HepG2 (cell line): ENCODE data around the gene SERTAD3. TPM values are rescaled to one million over a fixed set of nuclear protein-coding genes. Genes with fewer than 3 reads are reported as not detected.

Experiments
- ATAC-seq: fragments of 200-7000 bp; cut with Tn5 transposase; 3 replicates; pipeline ENCODE4 v1.9.1; 2020; ENCODE audit warnings: mild to moderate bottlenecking, moderate library complexity
- BruUV-seq: library from RNA; stranded (reverse); fragments of 400-500 nt; replicated peaks from 2 replicates; lab custom pipeline; 2021; lab: Mats Ljungman, UMichigan
- CTCF ChIA-PET: fragments of 300-600 bp; formaldehyde crosslinking; extraction: SDS; loops from one replicate; lab custom pipeline; 2021; ENCODE audit warnings: low total read pairs, inconsistent platforms, low intra/inter-chr PET ratio; lab: Yijun Ruan, JAX
- POLR2A ChIA-PET: fragments of 350-600 bp; sonication (Branson Sonifier 250); formaldehyde crosslinking; loops from one replicate; lab custom pipeline; 2020; ENCODE audit warnings: antibody characterized with exemption, inconsistent platforms; lab: Yijun Ruan, JAX
- DNase-seq: peaks from one replicate; pipeline ENCODE4 v3.0.0-alpha.2; 2015; ENCODE audit warnings: low spot score
- FAIRE-seq: peaks from 3 replicates; lab custom pipeline; 2011; peaks lifted over from hg19 to GRCh38; lab: Jason Lieb, UNC
- H2AFZ ChIP-seq: one replicate; pipeline ENCODE4 v1.6.1; 2011; ENCODE audit warnings: low read length, inconsistent platforms
- H3K27ac ChIP-seq: fragments of 300-600 bp; 3 replicates; pipeline ENCODE4 v1.8.0; 2011; ENCODE audit warnings: mixed run types, mild to moderate bottlenecking, mixed read lengths, low read length, inconsistent platforms; ENCODE audit not compliant: insufficient read depth; ENCODE audit errors: extremely low read length
- H3K27me3 ChIP-seq, 2 experiments: fragments of 200-600 bp in 1 of 2; 2 replicates in 1 of 2; 3 replicates in 1 of 2; pipeline versions ENCODE4 v1.6.0 to v1.8.0; 2011; ENCODE audit warnings: low read length in 2 of 2, mild to moderate bottlenecking in 2 of 2, moderate library complexity in 2 of 2, inconsistent platforms in 1 of 2; ENCODE audit not compliant: insufficient read depth in 2 of 2, control insufficient read depth in 1 of 2
- H3K36me3 ChIP-seq, 2 experiments: fragments of 200-600 bp in 1 of 2; replicated peaks in 1 of 2; 2 replicates in 1 of 2; 3 replicates in 1 of 2; pipeline versions ENCODE4 v1.5.1 to v1.8.0; 2011; ENCODE audit warnings: low read length in 2 of 2, inconsistent platforms in 1 of 2; ENCODE audit not compliant: insufficient read depth in 2 of 2, control insufficient read depth in 1 of 2
- H3K4me1 ChIP-seq: 2 replicates; pipeline ENCODE4 v1.5.1; 2012; ENCODE audit warnings: low read length, inconsistent platforms; ENCODE audit not compliant: insufficient read depth
- H3K4me2 ChIP-seq: 2 replicates; pipeline ENCODE4 v1.6.0; 2011; ENCODE audit warnings: low read depth, low read length, inconsistent platforms
- H3K4me3 ChIP-seq, 3 experiments: fragments of 200-600 bp in 1 of 3; sonication (generic), shearing (Covaris generic) in 1 of 3; replicated peaks in 1 of 3; 2 replicates each; pipeline ENCODE4 v1.5.1; 2011 to 2016; ENCODE audit warnings: low read length in 3 of 3, inconsistent platforms in 2 of 3, low read depth in 2 of 3, mild to moderate bottlenecking in 2 of 3, control low read depth in 1 of 3, mixed read lengths in 1 of 3; ENCODE audit not compliant: insufficient read depth in 1 of 3
- H3K79me2 ChIP-seq: one replicate; pipeline ENCODE4 v1.6.1; 2011; ENCODE audit warnings: low read length, inconsistent platforms; ENCODE audit not compliant: insufficient read depth
- H3K9ac ChIP-seq: 2 replicates; pipeline ENCODE4 v1.6.0; 2011; ENCODE audit warnings: mild to moderate bottlenecking, low read depth, low read length, inconsistent platforms; ENCODE audit not compliant: insufficient read depth
- H3K9me3 ChIP-seq: 2 replicates; pipeline ENCODE4 v1.5.1; 2012; ENCODE audit warnings: mild to moderate bottlenecking, low read length
- H4K20me1 ChIP-seq: 2 replicates; pipeline ENCODE4 v1.6.0; 2011; ENCODE audit warnings: inconsistent platforms, mild to moderate bottlenecking, low read length, moderate library complexity; ENCODE audit not compliant: insufficient read depth
- CENPBD1 ChIP-seq: sonication (generic); formaldehyde crosslinking; IDR thresholded peaks from 2 replicates; pipeline ENCODE4 v1.8.0; 2022; ENCODE audit warnings: missing genetic modification reagents, low read depth, mild to moderate bottlenecking, borderline replicate concordance
- HNRNPL ChIP-seq: fragments of 200-400 bp; formaldehyde crosslinking; IDR thresholded peaks from 2 replicates; pipeline ENCODE4 v1.6.1; 2017; ENCODE audit warnings: mild to moderate bottlenecking, low read depth, low read length
- ZFX ChIP-seq: sonication (generic); formaldehyde crosslinking; IDR thresholded peaks from 2 replicates; pipeline ENCODE4 v1.4.0; 2020; ENCODE audit warnings: mild to moderate bottlenecking, low read depth, missing genetic modification reagents, moderate library complexity
- ZNF350 ChIP-seq: sonication (generic); formaldehyde crosslinking; IDR thresholded peaks from 2 replicates; pipeline ENCODE4 v1.4.0; 2020; ENCODE audit warnings: mild to moderate bottlenecking, low read depth, missing genetic modification reagents, borderline replicate concordance
- ZNF629 ChIP-seq: sonication (generic); formaldehyde crosslinking; conservative IDR thresholded peaks from 2 replicates; pipeline ENCODE4 v1.5.0; 2020; ENCODE audit warnings: missing genetic modification reagents
- WGBS: methylation state at CpG from one replicate; pipeline ENCODE4 v1.1.6; 2017; ENCODE audit warnings: low lambda C conversion rate; 5-methylcytosine and 5-hydroxymethylcytosine counted together
- in situ Hi-C: cut with HindIII; loops from 2 replicates; pipeline ENCODE4 v1.10.0; 2017; ENCODE audit warnings: low pct_unique_long_range_greater_than_20kb; ENCODE audit not compliant: extremely low pct_ligation_motif_present
- intact Hi-C: fragments of 100-400 bp; cut with micrococcal nuclease; formaldehyde crosslinking; loops from one replicate; pipeline ENCODE4 v1.10.0; 2022; ENCODE audit not compliant: unreplicated experiment
- polyA plus RNA-seq, 8 experiments: library from polyadenylated mRNA; depleted of rRNA in 3 of 8; stranded (reverse) in 7 of 8; unstranded in 1 of 8; fragments of >200 nt; fragmentation: Illumina TruSeq in 4 of 8; extraction: Trizol in 4 of 8; gene quantifications; 2 replicates each; pipeline versions ENCODE4 v1.2.1 to v1.2.3, GENCODE V29; 2011 to 2016; ENCODE audit warnings: low read depth in 4 of 8, missing spikeins in 1 of 8, mixed read lengths in 1 of 8; ENCODE audit not compliant: insufficient read depth in 1 of 8
- total RNA-seq, 5 experiments: library from RNA; depleted of rRNA; stranded (reverse); fragments of >200 nt; fragmentation: Illumina TruSeq; extraction: Trizol; gene quantifications; 2 replicates each; pipeline ENCODE4 v1.2.3, GENCODE V29; 2016; ENCODE audit warnings: low read depth in 1 of 5
- TF ChIP-seq, protein P1 (sequence below): sonication (generic); formaldehyde crosslinking; IDR thresholded peaks from 2 replicates; pipeline ENCODE4 v1.5.1; 2020; ENCODE audit warnings: mild to moderate bottlenecking, missing genetic modification reagents, borderline replicate concordance
- TF ChIP-seq, protein P2 (sequence below): IDR thresholded peaks from 2 replicates; pipeline ENCODE4 v1.6.1; 2016; ENCODE audit warnings: missing compliant biosample characterization, missing genetic modification reagents, borderline replicate concordance

The SERTAD3 gene
- total and polyA plus RNA-seq, 2 of the 13 experiments (the other 11 are each of a cell fraction or from before 2014, with no cell fraction given), result 9.6 to 16.9 TPM

- TF ChIP-seq, protein P1, sequence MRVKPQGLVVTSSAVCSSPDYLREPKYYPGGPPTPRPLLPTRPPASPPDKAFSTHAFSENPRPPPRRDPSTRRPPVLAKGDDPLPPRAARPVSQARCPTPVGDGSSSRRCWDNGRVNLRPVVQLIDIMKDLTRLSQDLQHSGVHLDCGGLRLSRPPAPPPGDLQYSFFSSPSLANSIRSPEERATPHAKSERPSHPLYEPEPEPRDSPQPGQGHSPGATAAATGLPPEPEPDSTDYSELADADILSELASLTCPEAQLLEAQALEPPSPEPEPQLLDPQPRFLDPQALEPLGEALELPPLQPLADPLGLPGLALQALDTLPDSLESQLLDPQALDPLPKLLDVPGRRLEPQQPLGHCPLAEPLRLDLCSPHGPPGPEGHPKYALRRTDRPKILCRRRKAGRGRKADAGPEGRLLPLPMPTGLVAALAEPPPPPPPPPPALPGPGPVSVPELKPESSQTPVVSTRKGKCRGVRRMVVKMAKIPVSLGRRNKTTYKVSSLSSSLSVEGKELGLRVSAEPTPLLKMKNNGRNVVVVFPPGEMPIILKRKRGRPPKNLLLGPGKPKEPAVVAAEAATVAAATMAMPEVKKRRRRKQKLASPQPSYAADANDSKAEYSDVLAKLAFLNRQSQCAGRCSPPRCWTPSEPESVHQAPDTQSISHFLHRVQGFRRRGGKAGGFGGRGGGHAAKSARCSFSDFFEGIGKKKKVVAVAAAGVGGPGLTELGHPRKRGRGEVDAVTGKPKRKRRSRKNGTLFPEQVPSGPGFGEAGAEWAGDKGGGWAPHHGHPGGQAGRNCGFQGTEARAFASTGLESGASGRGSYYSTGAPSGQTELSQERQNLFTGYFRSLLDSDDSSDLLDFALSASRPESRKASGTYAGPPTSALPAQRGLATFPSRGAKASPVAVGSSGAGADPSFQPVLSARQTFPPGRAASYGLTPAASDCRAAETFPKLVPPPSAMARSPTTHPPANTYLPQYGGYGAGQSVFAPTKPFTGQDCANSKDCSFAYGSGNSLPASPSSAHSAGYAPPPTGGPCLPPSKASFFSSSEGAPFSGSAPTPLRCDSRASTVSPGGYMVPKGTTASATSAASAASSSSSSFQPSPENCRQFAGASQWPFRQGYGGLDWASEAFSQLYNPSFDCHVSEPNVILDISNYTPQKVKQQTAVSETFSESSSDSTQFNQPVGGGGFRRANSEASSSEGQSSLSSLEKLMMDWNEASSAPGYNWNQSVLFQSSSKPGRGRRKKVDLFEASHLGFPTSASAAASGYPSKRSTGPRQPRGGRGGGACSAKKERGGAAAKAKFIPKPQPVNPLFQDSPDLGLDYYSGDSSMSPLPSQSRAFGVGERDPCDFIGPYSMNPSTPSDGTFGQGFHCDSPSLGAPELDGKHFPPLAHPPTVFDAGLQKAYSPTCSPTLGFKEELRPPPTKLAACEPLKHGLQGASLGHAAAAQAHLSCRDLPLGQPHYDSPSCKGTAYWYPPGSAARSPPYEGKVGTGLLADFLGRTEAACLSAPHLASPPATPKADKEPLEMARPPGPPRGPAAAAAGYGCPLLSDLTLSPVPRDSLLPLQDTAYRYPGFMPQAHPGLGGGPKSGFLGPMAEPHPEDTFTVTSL (CRISPR knock-in tag), result no peak
- TF ChIP-seq ZNF350 (CRISPR knock-in tag), result no peak
- TF ChIP-seq HNRNPL, result no peak
- no peak for TF ChIP-seq ZFX (CRISPR knock-in tag)
- no peak for TF ChIP-seq CENPBD1 (CRISPR knock-in tag)
These were observed 28.4 kb upstream of the SERTAD3 start (continued) for GRCh38 chr19:40472516-40472915.

- Histone ChIP-seq H3K4me2 (no peak overlapping the region), H3K27me3 (peaks cover 1 to 15% of the 10 kb centered on the region in 2 experiments; a peak in 3 of 5 replicates), H3K4me1 (peaks cover 8% of the 10 kb centered on the region), H3K9ac (no peak overlapping the region), H3K36me3 (no peaks in the 10 kb centered on the region), H3K79me2 (no peaks in the 10 kb centered on the region), H3K4me3 (no peak overlapping the region), H3K9me3 (no peaks in the 10 kb centered on the region), H4K20me1 (no peaks in the 10 kb centered on the region), H3K27ac (no peak overlapping the region), H2AFZ (no peak overlapping the region)
- peak; percentile 38; the same call in 1 of the 2 replicates for TF ChIP-seq ZNF629 (CRISPR knock-in tag)
- TF ChIP-seq, protein P2, sequence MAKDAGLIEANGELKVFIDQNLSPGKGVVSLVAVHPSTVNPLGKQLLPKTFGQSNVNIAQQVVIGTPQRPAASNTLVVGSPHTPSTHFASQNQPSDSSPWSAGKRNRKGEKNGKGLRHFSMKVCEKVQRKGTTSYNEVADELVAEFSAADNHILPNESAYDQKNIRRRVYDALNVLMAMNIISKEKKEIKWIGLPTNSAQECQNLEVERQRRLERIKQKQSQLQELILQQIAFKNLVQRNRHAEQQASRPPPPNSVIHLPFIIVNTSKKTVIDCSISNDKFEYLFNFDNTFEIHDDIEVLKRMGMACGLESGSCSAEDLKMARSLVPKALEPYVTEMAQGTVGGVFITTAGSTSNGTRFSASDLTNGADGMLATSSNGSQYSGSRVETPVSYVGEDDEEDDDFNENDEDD (CRISPR knock-in tag), result no peak
- ATAC-seq (no peak), FAIRE-seq (no peak), DNase-seq (no peak)
- intact Hi-C loops (no loop called here), in situ Hi-C loops (no loop called here)
- ChIA-PET POLR2A (no interaction called here), CTCF (no interaction called here)
- 73% methylated on average over 3 of the region's 3 CpGs for WGBS
- BruUV-seq, result no TSS peak
These were observed 27.0 kb upstream of the SERTAD3 start for GRCh38 chr19:40471111-40471510.
